ENCODE data around the gene ZNF737. TPM values are rescaled to one million over a fixed set of nuclear protein-coding genes. Genes with fewer than 3 reads are reported as not detected.
"Not testable (repeated sequence)": the region's sequence is repeated elsewhere in the genome, so short reads cannot be mapped to it uniquely, and the experiment has no call there.

Gene ZNF737
- total RNA-seq, 2 experiments from 2014 or later = 11.0 to 11.7 TPM

DNA sequence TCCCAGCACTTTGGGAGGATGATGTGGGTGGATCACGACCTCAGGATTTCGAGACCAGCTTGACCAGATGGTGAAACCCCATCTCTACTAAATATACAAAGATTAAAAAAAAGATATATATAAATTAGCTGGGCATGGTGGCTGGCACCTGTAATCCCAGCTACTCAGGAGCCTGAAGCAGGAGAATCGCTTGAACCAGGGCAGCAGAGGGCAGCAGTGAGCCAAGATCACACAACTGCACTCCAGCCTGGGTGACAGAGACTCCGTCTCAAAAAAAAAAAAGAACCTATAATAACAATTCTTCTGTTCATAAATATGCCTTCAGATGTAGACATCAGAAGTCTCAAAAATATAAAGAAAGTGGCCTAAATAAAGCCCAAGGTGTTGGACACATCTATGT lies 7.6 kb downstream of the ZNF737 start:
- H3K4me1 Mint-ChIP-seq (ENCODE audit: low read depth) = peaks cover 13% of the 10 kb centered on the region
- no peaks in the 10 kb centered on the region for H3K27me3 Mint-ChIP-seq
- no peak for TF ChIP-seq CTCF (IDR thresholded peaks at IDR 0.05)
- H3K36me3 Mint-ChIP-seq (ENCODE audit: low read depth) = peaks cover 98% of the 10 kb centered on the region
- Histone ChIP-seq H3K27me3 (ENCODE audit: control insufficient read depth in 1 of 2, insufficient read depth in 2 of 2, low read length in 2 of 2) (no peaks in the 10 kb centered on the region), H3K9me3 (ENCODE audit: control insufficient read depth in 1 of 2, insufficient read depth in 1 of 2, low read length in 2 of 2) (peaks cover 59 to 95% of the 10 kb centered on the region in 2 experiments), H3K4me3 (ENCODE audit: low read length) (no peak overlapping the region), H3K36me3 (ENCODE audit: insufficient read depth, low read length) (peaks cover 44% of the 10 kb centered on the region), H3K27ac (ENCODE audit: low read depth in 1 of 2, low read length in 2 of 2) (no peak overlapping the region), H3K4me1 (ENCODE audit: insufficient read depth, low read length) (peaks cover under 1% of the 10 kb centered on the region)
- H3K4me3 Mint-ChIP-seq = no peak overlapping the region
- CTCF ChIA-PET = no interaction called here
- DNase-seq (no peak), ATAC-seq (ENCODE audit: poor library complexity) (no peak)
- no peak overlapping the region for H3K27ac Mint-ChIP-seq
- intact Hi-C loops (cut with DNase I, micrococcal nuclease) = loop anchor here in 1 of 2 experiments (10.0 kb wide), 1 partner anchor 843 kb away; no protein-coding TSS in a partner anchor
- H3K9me3 Mint-ChIP-seq = no peaks in the 10 kb centered on the region
- POLR2A ChIA-PET = no interaction called here

DNA sequence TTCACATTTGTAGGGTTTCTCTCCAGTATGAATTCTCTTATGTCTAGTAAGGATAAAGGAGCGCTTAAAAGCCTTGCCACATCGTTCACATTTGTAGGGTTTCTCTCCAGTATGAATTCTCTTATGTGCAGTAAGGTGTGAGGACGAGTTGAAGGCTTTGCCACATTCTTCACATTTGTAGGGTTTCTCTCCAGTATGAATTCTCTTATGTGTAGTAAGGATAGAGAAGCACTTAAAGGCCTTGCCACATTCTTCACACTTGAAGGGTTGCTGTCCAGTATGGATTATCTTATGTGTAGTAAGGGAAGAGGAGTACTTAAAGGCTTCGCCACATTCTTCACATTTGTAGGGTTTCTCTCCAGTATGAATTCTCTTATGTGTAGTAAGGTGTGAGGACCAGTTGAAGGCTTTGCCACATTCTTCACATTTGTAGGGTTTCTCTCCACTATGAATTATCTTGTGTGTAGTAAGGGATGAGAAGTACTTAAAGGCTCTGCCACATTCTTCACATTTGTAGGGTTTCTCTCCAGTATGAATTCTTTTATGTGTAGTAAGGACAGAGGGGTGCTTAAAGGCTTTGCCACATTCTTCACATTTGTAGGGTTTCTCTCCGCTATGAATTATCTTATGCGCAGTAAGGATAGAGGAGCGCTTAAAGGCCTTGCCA lies 20.8 kb downstream of the ZNF737 start:
- peaks cover 86% of the 10 kb centered on the region for H3K36me3 Mint-ChIP-seq (ENCODE audit: low read depth)
- H3K4me3 ChIP-seq (ENCODE audit: low read length); POLR2A ChIA-PET: not testable (repeated sequence)

GRCh38 chr19:20530303-20530702 lies 35.3 kb downstream of the ZNF737 start:
- H3K27ac ChIP-seq (ENCODE audit: low read depth in 1 of 2, low read length in 2 of 2); H3K27me3 ChIP-seq (ENCODE audit: control insufficient read depth in 1 of 2, insufficient read depth in 2 of 2, low read length in 2 of 2); POLR2A ChIA-PET; H3K4me3 Mint-ChIP-seq; H3K27me3 Mint-ChIP-seq; H3K4me3 ChIP-seq (ENCODE audit: low read length); H3K4me1 ChIP-seq (ENCODE audit: insufficient read depth, low read length); intact Hi-C loops (cut with DNase I, micrococcal nuclease); CTCF ChIA-PET; ATAC-seq (ENCODE audit: poor library complexity); DNase-seq; H3K36me3 ChIP-seq (ENCODE audit: insufficient read depth, low read length); H3K27ac Mint-ChIP-seq; H3K4me1 Mint-ChIP-seq (ENCODE audit: low read depth): not testable (repeated sequence)
- Mint-ChIP-seq H3K36me3 (ENCODE audit: low read depth) (peaks cover 62% of the 10 kb centered on the region), H3K9me3 (peaks cover 11% of the 10 kb centered on the region)
- H3K9me3 ChIP-seq (ENCODE audit: control insufficient read depth in 1 of 2, insufficient read depth in 1 of 2, low read length in 2 of 2) = peaks cover 23 to 59% of the 10 kb centered on the region in 2 experiments

More for the DNA sequence above, 20.8 kb downstream of the ZNF737 start:
- H3K4me3 Mint-ChIP-seq; H3K4me1 Mint-ChIP-seq (ENCODE audit: low read depth); DNase-seq; H3K27ac ChIP-seq (ENCODE audit: low read depth in 1 of 2, low read length in 2 of 2); CTCF ChIA-PET; H3K27me3 Mint-ChIP-seq; intact Hi-C loops (cut with DNase I, micrococcal nuclease); H3K4me1 ChIP-seq (ENCODE audit: insufficient read depth, low read length); H3K27me3 ChIP-seq (ENCODE audit: control insufficient read depth in 1 of 2, insufficient read depth in 2 of 2, low read length in 2 of 2); H3K27ac Mint-ChIP-seq; ATAC-seq (ENCODE audit: poor library complexity): not testable (repeated sequence)
- H3K36me3 ChIP-seq (ENCODE audit: insufficient read depth, low read length) = peaks cover 53% of the 10 kb centered on the region
- H3K9me3 ChIP-seq (ENCODE audit: control insufficient read depth in 1 of 2, insufficient read depth in 1 of 2, low read length in 2 of 2) = peaks cover 43 to 99% of the 10 kb centered on the region in 2 experiments
- peaks cover 19% of the 10 kb centered on the region for H3K9me3 Mint-ChIP-seq

DNA sequence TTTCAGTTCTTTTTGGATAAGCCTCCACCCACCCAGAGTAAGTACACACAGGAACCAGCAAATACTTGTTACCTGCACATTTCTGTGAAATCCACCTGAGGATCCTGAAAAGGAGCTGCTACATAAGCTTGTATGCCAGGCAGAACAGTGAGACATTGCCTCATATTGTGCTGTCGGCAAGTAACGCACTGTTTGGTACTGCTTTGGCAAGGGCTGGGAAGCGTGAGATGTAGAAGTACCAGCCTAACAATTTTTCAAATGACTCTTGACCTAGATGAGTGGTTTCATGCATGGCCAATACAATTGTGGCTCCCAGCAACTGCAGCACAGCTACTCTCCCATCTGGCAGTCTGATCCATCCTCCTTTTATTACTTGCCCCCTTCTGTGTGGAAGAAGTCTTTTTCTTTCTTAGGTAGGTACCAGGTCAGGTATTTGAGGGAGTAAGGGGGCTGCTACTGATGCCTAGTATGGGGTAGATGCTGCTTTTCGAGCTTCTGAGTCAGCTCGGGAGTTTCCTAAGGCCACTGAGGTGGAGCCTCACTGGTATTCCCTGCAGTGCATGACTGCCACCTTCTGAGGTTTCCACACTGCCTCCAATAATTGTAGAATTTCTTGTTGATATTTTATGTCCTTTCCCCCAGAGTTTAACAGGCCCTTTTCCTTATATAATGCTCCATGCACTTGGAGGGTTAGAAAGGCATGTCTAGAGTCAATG lies 52.2 kb downstream of the ZNF737 start:
- Mint-ChIP-seq H3K27ac (no peak overlapping the region), H3K4me1 (ENCODE audit: low read depth) (no peaks in the 10 kb centered on the region), H3K27me3 (no peaks in the 10 kb centered on the region), H3K36me3 (ENCODE audit: low read depth) (peaks cover 11% of the 10 kb centered on the region), H3K4me3 (no peak overlapping the region), H3K9me3 (peaks cover 25% of the 10 kb centered on the region)
- Histone ChIP-seq H3K27ac (ENCODE audit: low read depth in 1 of 2, low read length in 2 of 2) (no peak overlapping the region), H3K4me1 (ENCODE audit: insufficient read depth, low read length) (no peaks in the 10 kb centered on the region), H3K4me3 (ENCODE audit: low read length) (no peak overlapping the region), H3K36me3 (ENCODE audit: insufficient read depth, low read length) (no peaks in the 10 kb centered on the region), H3K9me3 (ENCODE audit: control insufficient read depth in 1 of 2, insufficient read depth in 1 of 2, low read length in 2 of 2) (peaks cover 5 to 18% of the 10 kb centered on the region in 2 experiments), H3K27me3 (ENCODE audit: control insufficient read depth in 1 of 2, insufficient read depth in 2 of 2, low read length in 2 of 2) (no peaks in the 10 kb centered on the region)
- ATAC-seq (ENCODE audit: poor library complexity) (no peak), DNase-seq (peak in 4 of 14 experiments; percentile 18 to 23 (median 20))
- TF ChIP-seq CTCF (IDR thresholded peaks at IDR 0.05) = no peak
- intact Hi-C loops (cut with DNase I, micrococcal nuclease) = loop anchor here in 1 of 2 experiments (5.0 to 10.0 kb wide), 2 partner anchors 269 to 516 kb away; no protein-coding TSS in a partner anchor
- POLR2A ChIA-PET = no interaction called here
- CTCF ChIA-PET = no interaction called here

All from CD4-positive, alpha-beta T cell (primary cell).